Retinal pigment epithelial cell (primary cell): ENCODE data around the gene TNS3.

ENCODE experiments used
- DNase-seq: peaks from one replicate; pipeline ENCODE4 v3.0.0-alpha.2; 2010; ENCODE audit warnings: low read depth
- H3K4me3 ChIP-seq: 2 replicates; pipeline ENCODE4 v1.5.1; 2011; ENCODE audit warnings: mild to moderate bottlenecking, low read length, control low read depth, moderate library complexity
- CTCF ChIP-seq: conservative IDR thresholded peaks from 2 replicates; pipeline ENCODE4 v1.5.1; 2011; ENCODE audit warnings: low read depth, low read length, control low read depth, inconsistent platforms

Gene TNS3

GRCh38 chr7:47557317-47557693 lies 24.6 kb downstream of the TNS3 start:
- no peak for TF ChIP-seq CTCF
- H3K4me3 ChIP-seq: no peak overlapping the region
- DNase-seq: no peak

GRCh38 chr7:47556511-47557180 lies 25.3 kb downstream of the TNS3 start:
- TF ChIP-seq CTCF: no peak
- no peak overlapping the region for H3K4me3 ChIP-seq
- no peak for DNase-seq

- H3K4me3 ChIP-seq: no peak overlapping the region
- DNase-seq: no peak
- no peak for TF ChIP-seq CTCF
Measured at GRCh38 chr7:47553309-47553708, 28.6 kb downstream of the TNS3 start.

- H3K4me3 ChIP-seq: no peak overlapping the region
Measured at GRCh38 chr7:47552621-47553020, 29.3 kb downstream of the TNS3 start.

GRCh38 chr7:47551668-47552440 lies 30.1 kb downstream of the TNS3 start:
- no peak for TF ChIP-seq CTCF
- H3K4me3 ChIP-seq: no peak overlapping the region
- DNase-seq: no peak

More at GRCh38 chr7:47552621-47553020, 29.3 kb downstream of the TNS3 start:
- no peak for DNase-seq
- TF ChIP-seq CTCF: no peak

- DNase-seq: no peak
- TF ChIP-seq CTCF: no peak
- H3K4me3 ChIP-seq: no peak overlapping the region
Measured at GRCh38 chr7:47550788-47551470, 31.0 kb downstream of the TNS3 start.

GRCh38 chr7:47549916-47550315 lies 32.0 kb downstream of the TNS3 start:
- H3K4me3 ChIP-seq: no peak overlapping the region

More at GRCh38 chr7:47549916-47550315, 32.0 kb downstream of the TNS3 start:
- TF ChIP-seq CTCF: no peak
- DNase-seq: no peak
